CD8-positive, alpha-beta memory T cell (primary cell): ENCODE data around the gene SCN5A. TPM values are rescaled to one million over a fixed set of nuclear protein-coding genes. Genes with fewer than 3 reads are reported as not detected.
A peak's percentile ranks its signal among the peaks of the same experiment; 100 is the strongest.

Experiments used
- CTCF ChIA-PET: fragments of 350-600 bp; sonication (Branson Sonifier 250); formaldehyde crosslinking; loops from one replicate; lab custom pipeline; 2021; ENCODE audit warnings: antibody characterized with exemption; lab: Charles Lee
- POLR2A ChIA-PET: fragments of 350-600 bp; sonication (Branson Sonifier 250); formaldehyde crosslinking; loops from one replicate; lab custom pipeline; 2021; ENCODE audit warnings: antibody characterized with exemption; lab: Charles Lee
- DNase-seq, 5 donors: peaks; one replicate each; pipeline versions ENCODE4 v3.0.0 to v3.0.0-alpha.2; 2020 to 2022; ENCODE audit warnings: mixed read lengths in 1 of 5
- H3K27ac ChIP-seq: one replicate; pipeline ENCODE4 v1.7.0; 2013; ENCODE audit warnings: low read depth, mild to moderate bottlenecking, low read length, moderate library complexity
- H3K27me3 ChIP-seq: 2 replicates; pipeline ENCODE4 v1.7.0; 2013; ENCODE audit warnings: low read length, mild to moderate bottlenecking; ENCODE audit not compliant: insufficient read depth, poor library complexity, severe bottlenecking
- H3K36me3 ChIP-seq: 2 replicates; pipeline ENCODE4 v1.7.0; 2013; ENCODE audit warnings: mild to moderate bottlenecking, low read length, moderate library complexity; ENCODE audit not compliant: insufficient read depth
- H3K4me1 ChIP-seq: 2 replicates; pipeline ENCODE4 v1.7.0; 2013; ENCODE audit warnings: mild to moderate bottlenecking, low read length, moderate library complexity; ENCODE audit not compliant: insufficient read depth
- H3K4me3 ChIP-seq: 2 replicates; pipeline ENCODE4 v1.7.0; 2013; ENCODE audit warnings: mild to moderate bottlenecking, low read length
- H3K9me3 ChIP-seq: 2 replicates; pipeline ENCODE4 v1.7.0; 2013; ENCODE audit warnings: mild to moderate bottlenecking, low read length
- H3K27ac Mint-ChIP-seq, 8 donors: one replicate each; pipeline ENCODE4 v1.8.0; 2020 to 2021; ENCODE audit warnings: mixed read lengths in 8 of 8, mild to moderate bottlenecking in 6 of 8, inconsistent platforms in 3 of 8, moderate library complexity in 3 of 8
- H3K27me3 Mint-ChIP-seq, 2 donors: one replicate each; pipeline ENCODE4 v1.8.0; 2020 to 2021; ENCODE audit warnings: mixed read lengths in 2 of 2, mild to moderate bottlenecking in 1 of 2, moderate library complexity in 1 of 2
- H3K36me3 Mint-ChIP-seq, 3 donors: one replicate each; pipeline ENCODE4 v1.8.0; 2020 to 2021; ENCODE audit warnings: mixed read lengths in 3 of 3, inconsistent platforms in 1 of 3, mild to moderate bottlenecking in 1 of 3
- H3K4me1 Mint-ChIP-seq, 3 donors: one replicate each; pipeline ENCODE4 v1.8.0; 2020 to 2021; ENCODE audit warnings: mixed read lengths in 3 of 3, inconsistent platforms in 1 of 3, mild to moderate bottlenecking in 1 of 3
- H3K4me3 Mint-ChIP-seq, 7 donors: one replicate each; pipeline ENCODE4 v1.8.0; 2020 to 2021; ENCODE audit warnings: mixed read lengths in 7 of 7, mild to moderate bottlenecking in 6 of 7, moderate library complexity in 4 of 7, inconsistent platforms in 2 of 7
- H3K9me3 Mint-ChIP-seq, 5 donors: one replicate each; pipeline ENCODE4 v1.8.0; 2020 to 2022; ENCODE audit warnings: mixed read lengths in 5 of 5, mild to moderate bottlenecking in 3 of 5, moderate library complexity in 2 of 5, inconsistent platforms in 1 of 5
- polyA plus RNA-seq: library from polyadenylated mRNA; unstranded; fragments of 300-500 nt; fragmentation: Illumina TruSeq; gene quantifications from one replicate; pipeline ENCODE4 v1.2.3, GENCODE V29; 2021
- total RNA-seq, 2 experiments: library from RNA; stranded (reverse); gene quantifications; one replicate each; pipeline ENCODE4 v1.2.3, GENCODE V29; 2021

The SCN5A gene
- total and polyA plus RNA-seq, 3 experiments from 2014 or later, result 0.33 to 0.47 TPM; not detected in 1

GRCh38 chr3:38555926-38556325 lies 93.6 kb downstream of the SCN5A start:
- no peak overlapping the region for H3K4me3 Mint-ChIP-seq
- peaks cover 11% of the 10 kb centered on the region in 2 donors for H3K27me3 Mint-ChIP-seq
- H3K4me1 ChIP-seq, result no peaks in the 10 kb centered on the region
- H3K9me3 Mint-ChIP-seq, result peaks cover 0 to 4% (median 0%) of the 10 kb centered on the region in 5 donors
- CTCF ChIA-PET, result no interaction called here
- no peaks in the 10 kb centered on the region for H3K27me3 ChIP-seq
- H3K4me3 ChIP-seq, result no peak overlapping the region
- H3K36me3 Mint-ChIP-seq, result no peaks in the 10 kb centered on the region
- H3K27ac Mint-ChIP-seq, result no peak overlapping the region
- DNase-seq, result no peak
- no peaks in the 10 kb centered on the region for H3K36me3 ChIP-seq
- POLR2A ChIA-PET, result no interaction called here
- no peak overlapping the region for H3K27ac ChIP-seq
- H3K9me3 ChIP-seq, result no peaks in the 10 kb centered on the region
- H3K4me1 Mint-ChIP-seq, result no peaks in the 10 kb centered on the region

DNA sequence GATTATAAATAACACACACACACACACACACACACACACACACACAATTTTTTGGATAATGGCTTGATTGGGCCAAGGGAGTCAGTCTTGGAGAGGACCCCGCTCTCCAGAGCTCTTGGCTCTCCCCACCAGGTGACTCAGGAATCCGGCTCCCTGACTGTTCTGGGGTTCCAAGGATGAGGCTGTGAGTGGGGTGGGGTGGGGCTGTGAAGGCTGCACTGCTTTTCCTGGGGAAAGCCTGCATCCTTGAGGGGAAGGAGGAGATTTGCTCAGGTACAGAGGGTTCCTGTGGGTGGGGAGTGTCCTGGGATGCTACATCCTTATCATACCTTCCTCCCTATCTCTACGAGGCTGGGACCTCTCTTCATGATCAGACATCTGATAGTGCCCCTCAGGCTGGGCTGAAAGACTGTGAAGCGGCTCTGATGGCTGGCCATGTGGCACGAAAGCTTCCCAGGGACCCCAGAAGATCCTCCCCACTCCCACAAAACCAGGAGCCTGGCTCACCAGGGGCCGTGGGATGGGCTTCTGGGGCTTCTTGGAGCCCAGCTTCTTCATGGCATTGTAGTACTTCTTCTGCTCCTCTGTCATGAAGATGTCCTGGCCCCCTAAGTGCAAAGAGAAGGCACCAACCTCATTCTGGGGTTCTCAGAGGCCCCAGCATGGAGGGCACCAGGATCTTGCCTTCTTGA lies 94.2 kb downstream of the SCN5A start:
- ChIA-PET POLR2A (no interaction called here), CTCF (no interaction called here)
- Histone ChIP-seq H3K27me3 (no peaks in the 10 kb centered on the region), H3K27ac (no peak overlapping the region), H3K4me1 (no peaks in the 10 kb centered on the region), H3K4me3 (no peak overlapping the region), H3K36me3 (no peaks in the 10 kb centered on the region), H3K9me3 (no peaks in the 10 kb centered on the region)
- Mint-ChIP-seq H3K27ac (no peak overlapping the region), H3K4me1 (no peaks in the 10 kb centered on the region), H3K4me3 (no peak overlapping the region), H3K27me3 (peaks cover 11% of the 10 kb centered on the region in 2 donors), H3K9me3 (peaks cover 0 to 4% (median 0%) of the 10 kb centered on the region in 5 donors), H3K36me3 (no peaks in the 10 kb centered on the region)
- DNase-seq, result no peak

DNA sequence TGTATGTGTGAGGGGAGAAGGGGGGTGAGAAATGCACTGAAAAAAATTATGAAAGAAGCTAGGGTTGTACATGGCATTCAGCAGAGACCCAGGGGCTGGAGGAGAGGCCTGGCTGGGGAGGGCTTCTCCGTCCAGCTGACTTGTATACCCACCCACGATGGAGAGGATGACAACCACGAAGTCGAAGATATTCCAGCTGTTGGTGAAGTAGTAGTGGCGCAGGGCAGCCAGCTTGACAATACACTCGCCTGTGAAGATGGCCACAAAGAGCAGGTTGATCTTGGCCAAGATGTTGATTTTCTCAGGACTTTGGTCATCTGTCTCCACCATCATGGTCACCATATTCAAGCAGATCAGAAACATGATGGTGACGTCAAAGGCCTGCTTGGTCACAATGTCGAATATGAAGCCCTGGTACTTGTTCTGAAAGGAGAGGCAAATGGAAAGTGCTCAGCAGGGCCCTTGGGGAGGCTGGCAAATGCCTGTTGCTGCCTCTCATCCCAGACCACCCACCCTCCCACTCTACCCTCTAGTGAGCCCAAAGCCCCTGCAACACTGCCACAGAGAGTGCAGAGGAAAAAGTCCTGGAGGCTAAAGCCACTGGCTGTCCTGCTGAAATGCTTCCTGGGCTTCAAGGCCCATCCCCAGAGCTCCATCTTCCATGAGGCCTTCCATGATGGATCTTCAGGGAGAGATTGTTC lies 95.2 kb downstream of the SCN5A start:
- Histone ChIP-seq H3K27me3 (no peaks in the 10 kb centered on the region), H3K4me3 (no peak overlapping the region), H3K36me3 (no peaks in the 10 kb centered on the region), H3K4me1 (no peaks in the 10 kb centered on the region), H3K27ac (no peak overlapping the region), H3K9me3 (no peaks in the 10 kb centered on the region)
- ChIA-PET CTCF (interaction anchor here (1.0 kb wide), 1 partner anchor 33 kb away, joined by 4 read pairs; no protein-coding TSS in a partner anchor), POLR2A (no interaction called here)
- no peaks in the 10 kb centered on the region for H3K4me1 Mint-ChIP-seq
- peaks cover 11% of the 10 kb centered on the region in 2 donors for H3K27me3 Mint-ChIP-seq
- no peak overlapping the region for H3K4me3 Mint-ChIP-seq
- peak in 1 of 5 donors; percentile 28 for DNase-seq
- peaks cover 0 to 4% (median 0%) of the 10 kb centered on the region in 5 donors for H3K9me3 Mint-ChIP-seq
- no peak overlapping the region for H3K27ac Mint-ChIP-seq
- H3K36me3 Mint-ChIP-seq, result no peaks in the 10 kb centered on the region

- Mint-ChIP-seq H3K4me1 (no peaks in the 10 kb centered on the region), H3K27me3 (peaks cover 11% of the 10 kb centered on the region in 2 donors), H3K27ac (no peak overlapping the region), H3K9me3 (peaks cover 0 to 4% (median 0%) of the 10 kb centered on the region in 5 donors), H3K36me3 (no peaks in the 10 kb centered on the region), H3K4me3 (no peak overlapping the region)
- H3K27ac ChIP-seq, result no peak overlapping the region
- no peak for DNase-seq
- H3K4me3 ChIP-seq, result no peak overlapping the region
- H3K27me3 ChIP-seq, result no peaks in the 10 kb centered on the region
- no peaks in the 10 kb centered on the region for H3K36me3 ChIP-seq
- no peaks in the 10 kb centered on the region for H3K9me3 ChIP-seq
- H3K4me1 ChIP-seq, result no peaks in the 10 kb centered on the region
- ChIA-PET POLR2A (no interaction called here), CTCF (interaction anchor here (1.0 kb wide), 1 partner anchor 32 kb away, joined by 4 read pairs; no protein-coding TSS in a partner anchor)
Measured at GRCh38 chr3:38553071-38553470, 96.4 kb downstream of the SCN5A start.

DNA sequence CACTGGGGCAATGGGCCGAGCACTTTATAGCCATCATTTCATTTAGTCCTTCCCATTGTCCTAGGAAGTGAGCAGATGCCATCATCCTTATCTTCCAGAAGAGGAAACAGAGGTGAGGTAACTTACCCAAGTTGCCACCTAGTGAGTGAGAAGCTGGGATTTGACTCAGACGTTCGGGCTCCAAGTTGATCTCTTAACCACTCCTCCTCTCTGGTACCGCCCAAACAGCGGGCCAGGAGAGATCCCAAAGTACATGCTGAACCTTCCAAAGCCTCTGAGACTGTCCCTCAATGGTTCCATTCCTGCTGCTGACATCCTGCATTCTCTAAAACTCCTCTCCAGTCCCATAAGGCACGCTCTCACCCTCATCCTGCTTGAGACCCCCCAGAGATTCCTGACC lies 97.1 kb downstream of the SCN5A start:
- H3K9me3 Mint-ChIP-seq, result peaks cover 0 to 4% (median 0%) of the 10 kb centered on the region in 5 donors
- no peaks in the 10 kb centered on the region for H3K27me3 ChIP-seq
- no peak overlapping the region for H3K4me3 Mint-ChIP-seq
- H3K36me3 ChIP-seq, result no peaks in the 10 kb centered on the region
- H3K27ac ChIP-seq, result no peak overlapping the region
- ChIA-PET CTCF (no interaction called here), POLR2A (no interaction called here)
- H3K4me3 ChIP-seq, result no peak overlapping the region
- H3K4me1 ChIP-seq, result no peaks in the 10 kb centered on the region
- no peaks in the 10 kb centered on the region for H3K4me1 Mint-ChIP-seq
- peaks cover 11% of the 10 kb centered on the region in 2 donors for H3K27me3 Mint-ChIP-seq
- no peak for DNase-seq
- no peaks in the 10 kb centered on the region for H3K36me3 Mint-ChIP-seq
- peak overlapping the region in 1 of 8 donors; percentile 44 for H3K27ac Mint-ChIP-seq
- no peaks in the 10 kb centered on the region for H3K9me3 ChIP-seq

- ChIA-PET POLR2A (no interaction called here), CTCF (no interaction called here)
- Histone ChIP-seq H3K9me3 (no peaks in the 10 kb centered on the region), H3K4me1 (no peaks in the 10 kb centered on the region), H3K36me3 (no peaks in the 10 kb centered on the region), H3K27ac (no peak overlapping the region), H3K27me3 (no peaks in the 10 kb centered on the region), H3K4me3 (no peak overlapping the region)
- Mint-ChIP-seq H3K27me3 (peaks cover 5 to 8% of the 10 kb centered on the region in 2 donors), H3K36me3 (no peaks in the 10 kb centered on the region), H3K4me3 (no peak overlapping the region), H3K27ac (no peak overlapping the region), H3K4me1 (no peaks in the 10 kb centered on the region), H3K9me3 (peaks cover 0 to 4% (median 0%) of the 10 kb centered on the region in 5 donors)
- no peak for DNase-seq
Measured at GRCh38 chr3:38551026-38551832, 98.3 kb downstream of the SCN5A start.

- H3K27ac ChIP-seq, result no peak overlapping the region
- H3K4me1 Mint-ChIP-seq, result no peaks in the 10 kb centered on the region
- CTCF ChIA-PET, result no interaction called here
- H3K4me3 ChIP-seq, result no peak overlapping the region
- no peaks in the 10 kb centered on the region for H3K27me3 ChIP-seq
- H3K4me3 Mint-ChIP-seq, result no peak overlapping the region
- no peaks in the 10 kb centered on the region for H3K36me3 ChIP-seq
- peaks cover 0 to 4% (median 0%) of the 10 kb centered on the region in 5 donors for H3K9me3 Mint-ChIP-seq
- H3K9me3 ChIP-seq, result no peaks in the 10 kb centered on the region
- no peak overlapping the region for H3K27ac Mint-ChIP-seq
- H3K36me3 Mint-ChIP-seq, result no peaks in the 10 kb centered on the region
- POLR2A ChIA-PET, result no interaction called here
- peak in 1 of 5 donors; percentile 34 for DNase-seq
- peaks cover 5 to 9% of the 10 kb centered on the region in 2 donors for H3K27me3 Mint-ChIP-seq
- no peaks in the 10 kb centered on the region for H3K4me1 ChIP-seq
Measured at GRCh38 chr3:38549957-38550840, 99.3 kb downstream of the SCN5A start.
